GM19324 (cell line): Measurements from ENCODE around the gene HUWE1.
A peak's percentile ranks its signal among the peaks of the same experiment; 100 is the strongest.
"Not testable (repeated sequence)": the region's sequence is repeated elsewhere in the genome, so short reads cannot be mapped to it uniquely, and the experiment has no call there.

Experiments used
- ATAC-seq: cut with Tn5 transposase; IDR thresholded peaks from one replicate; pipeline ENCODE4 v1.9.1; 2021; ENCODE audit warnings: mild to moderate bottlenecking, moderate library complexity; ENCODE audit not compliant: unreplicated experiment, low FRiP score

Gene HUWE1, protein sequence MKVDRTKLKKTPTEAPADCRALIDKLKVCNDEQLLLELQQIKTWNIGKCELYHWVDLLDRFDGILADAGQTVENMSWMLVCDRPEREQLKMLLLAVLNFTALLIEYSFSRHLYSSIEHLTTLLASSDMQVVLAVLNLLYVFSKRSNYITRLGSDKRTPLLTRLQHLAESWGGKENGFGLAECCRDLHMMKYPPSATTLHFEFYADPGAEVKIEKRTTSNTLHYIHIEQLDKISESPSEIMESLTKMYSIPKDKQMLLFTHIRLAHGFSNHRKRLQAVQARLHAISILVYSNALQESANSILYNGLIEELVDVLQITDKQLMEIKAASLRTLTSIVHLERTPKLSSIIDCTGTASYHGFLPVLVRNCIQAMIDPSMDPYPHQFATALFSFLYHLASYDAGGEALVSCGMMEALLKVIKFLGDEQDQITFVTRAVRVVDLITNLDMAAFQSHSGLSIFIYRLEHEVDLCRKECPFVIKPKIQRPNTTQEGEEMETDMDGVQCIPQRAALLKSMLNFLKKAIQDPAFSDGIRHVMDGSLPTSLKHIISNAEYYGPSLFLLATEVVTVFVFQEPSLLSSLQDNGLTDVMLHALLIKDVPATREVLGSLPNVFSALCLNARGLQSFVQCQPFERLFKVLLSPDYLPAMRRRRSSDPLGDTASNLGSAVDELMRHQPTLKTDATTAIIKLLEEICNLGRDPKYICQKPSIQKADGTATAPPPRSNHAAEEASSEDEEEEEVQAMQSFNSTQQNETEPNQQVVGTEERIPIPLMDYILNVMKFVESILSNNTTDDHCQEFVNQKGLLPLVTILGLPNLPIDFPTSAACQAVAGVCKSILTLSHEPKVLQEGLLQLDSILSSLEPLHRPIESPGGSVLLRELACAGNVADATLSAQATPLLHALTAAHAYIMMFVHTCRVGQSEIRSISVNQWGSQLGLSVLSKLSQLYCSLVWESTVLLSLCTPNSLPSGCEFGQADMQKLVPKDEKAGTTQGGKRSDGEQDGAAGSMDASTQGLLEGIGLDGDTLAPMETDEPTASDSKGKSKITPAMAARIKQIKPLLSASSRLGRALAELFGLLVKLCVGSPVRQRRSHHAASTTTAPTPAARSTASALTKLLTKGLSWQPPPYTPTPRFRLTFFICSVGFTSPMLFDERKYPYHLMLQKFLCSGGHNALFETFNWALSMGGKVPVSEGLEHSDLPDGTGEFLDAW (N-terminal part only)

GRCh38 chrX:53686151-53686885, at the start of gene HUWE1:
Gene HUWE1, minus strand, starts transcription at chrX:53686719. Its CDS starts 32,612 bp downstream, at chrX:53654107.
- no peak for ATAC-seq

- no peak for ATAC-seq
These were observed 46.3 kb upstream of the HUWE1 start for GRCh38 chrX:53732797-53733196.

DNA sequence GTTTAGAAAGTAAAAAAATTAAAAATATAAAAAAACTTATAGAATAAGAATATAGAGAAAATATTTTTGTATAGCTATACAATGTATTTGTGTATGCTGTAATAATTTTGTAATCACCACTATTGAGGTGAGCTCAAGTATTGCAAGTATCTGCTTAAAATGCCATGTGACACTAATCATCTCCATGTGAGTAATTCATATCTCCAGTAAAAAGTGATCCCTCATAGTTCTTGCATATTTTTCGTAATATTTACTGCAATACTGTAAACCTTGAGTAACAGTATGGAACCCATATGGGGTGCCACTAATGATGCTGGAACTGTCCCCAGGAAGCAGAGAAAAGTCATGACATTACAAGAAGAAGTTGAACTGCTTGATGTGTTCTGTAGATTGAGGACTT, 43.2 kb upstream of the HUWE1 start:
- no peak for ATAC-seq

DNA sequence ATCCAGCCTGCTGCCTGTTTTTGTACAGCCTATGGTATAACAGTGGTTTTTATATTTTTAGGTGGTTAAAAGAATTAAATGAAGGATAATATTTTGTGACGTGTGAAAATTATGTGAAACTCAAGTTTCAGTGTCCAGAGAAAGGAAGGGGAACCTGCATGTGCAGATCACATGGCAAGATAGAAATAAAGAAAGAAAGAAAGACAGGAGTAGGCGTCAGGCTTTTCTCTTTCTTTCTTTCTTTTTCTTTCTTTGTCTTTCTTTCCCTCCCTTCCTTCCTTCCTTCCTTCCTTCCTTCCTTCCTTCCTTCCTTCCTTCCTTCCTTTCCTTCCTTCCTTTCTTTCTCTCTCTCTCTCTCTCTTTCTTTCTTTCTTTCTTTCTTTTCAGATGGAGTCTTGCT, 42.0 kb upstream of the HUWE1 start:
- no peak for ATAC-seq

DNA sequence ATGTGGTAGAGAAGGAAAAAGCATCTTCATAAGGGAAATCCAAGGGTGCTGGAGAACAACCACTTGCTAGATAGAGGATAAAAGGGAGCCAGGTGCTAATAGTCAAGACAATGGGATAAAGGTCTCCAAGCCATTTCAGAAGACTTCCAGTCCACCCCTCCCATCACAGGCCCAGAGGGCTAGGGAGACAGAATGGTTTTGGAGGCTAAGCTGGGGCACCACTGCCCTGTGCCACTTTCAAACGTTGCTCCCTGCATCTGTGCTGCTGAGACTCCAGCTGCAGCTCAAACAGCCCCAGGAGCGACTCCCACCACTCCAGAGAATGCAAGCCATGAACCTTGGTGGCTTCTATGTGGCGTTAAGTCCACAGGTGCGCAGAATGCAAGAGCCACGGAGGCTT, 38.4 kb upstream of the HUWE1 start:
- no peak for ATAC-seq

GRCh38 chrX:53723381-53723780, 36.9 kb upstream of the HUWE1 start:
- no peak for ATAC-seq

- not testable (repeated sequence) for ATAC-seq
These were observed 35.1 kb upstream of the HUWE1 start for GRCh38 chrX:53721610-53722009.

GRCh38 chrX:53719666-53720065, 33.1 kb upstream of the HUWE1 start:
- ATAC-seq: not testable (repeated sequence)

DNA sequence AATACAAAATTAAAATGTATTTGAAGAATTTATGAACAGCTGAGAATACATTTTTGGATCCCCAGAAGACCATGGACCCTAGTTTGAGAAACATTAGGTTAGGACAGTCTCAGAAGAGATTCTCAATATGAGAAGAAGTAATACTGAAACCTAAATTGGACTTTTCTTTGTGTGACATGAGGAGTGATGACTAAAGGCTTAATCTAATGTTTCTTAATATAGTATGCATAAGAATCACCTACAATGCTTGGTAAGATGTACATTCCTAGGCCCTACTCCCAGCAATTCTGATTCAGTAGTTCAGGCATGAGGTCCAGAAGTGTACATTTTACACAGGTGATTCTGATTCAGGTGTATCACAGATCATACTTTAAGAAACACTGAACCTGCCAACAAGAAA, 31.6 kb upstream of the HUWE1 start:
- ATAC-seq: no peak

- no peak for ATAC-seq
These were observed 30.7 kb upstream of the HUWE1 start for GRCh38 chrX:53717205-53717604.

- ATAC-seq: no peak
These were observed 30.0 kb upstream of the HUWE1 start for GRCh38 chrX:53716328-53717088.

DNA sequence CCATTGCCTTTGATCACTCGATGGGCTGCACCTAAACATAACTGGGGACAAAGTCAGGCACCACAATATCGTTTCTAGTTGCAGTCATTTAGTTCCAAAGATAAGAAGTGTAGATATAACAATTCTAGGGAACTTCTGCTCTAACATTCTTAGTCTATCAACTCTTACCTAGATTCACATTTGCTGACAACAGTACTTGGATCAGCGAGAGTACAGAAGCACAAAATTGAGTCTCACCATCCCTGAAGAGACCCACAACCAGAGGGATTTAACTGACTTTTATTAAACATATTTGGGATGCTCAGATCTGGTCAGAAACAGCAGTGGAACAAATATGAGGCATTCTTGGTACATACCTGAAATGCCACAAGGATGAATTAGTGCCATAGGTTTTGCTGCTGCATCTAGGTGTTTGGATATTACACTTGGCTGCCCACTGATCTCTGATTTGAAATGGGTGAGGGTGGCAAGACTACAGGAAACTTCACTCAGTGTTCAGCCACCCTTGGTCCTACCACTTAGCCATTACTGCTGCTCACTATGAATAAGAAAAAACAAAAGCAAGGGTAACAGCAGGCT, 28.9 kb upstream of the HUWE1 start:
- ATAC-seq: no peak

DNA sequence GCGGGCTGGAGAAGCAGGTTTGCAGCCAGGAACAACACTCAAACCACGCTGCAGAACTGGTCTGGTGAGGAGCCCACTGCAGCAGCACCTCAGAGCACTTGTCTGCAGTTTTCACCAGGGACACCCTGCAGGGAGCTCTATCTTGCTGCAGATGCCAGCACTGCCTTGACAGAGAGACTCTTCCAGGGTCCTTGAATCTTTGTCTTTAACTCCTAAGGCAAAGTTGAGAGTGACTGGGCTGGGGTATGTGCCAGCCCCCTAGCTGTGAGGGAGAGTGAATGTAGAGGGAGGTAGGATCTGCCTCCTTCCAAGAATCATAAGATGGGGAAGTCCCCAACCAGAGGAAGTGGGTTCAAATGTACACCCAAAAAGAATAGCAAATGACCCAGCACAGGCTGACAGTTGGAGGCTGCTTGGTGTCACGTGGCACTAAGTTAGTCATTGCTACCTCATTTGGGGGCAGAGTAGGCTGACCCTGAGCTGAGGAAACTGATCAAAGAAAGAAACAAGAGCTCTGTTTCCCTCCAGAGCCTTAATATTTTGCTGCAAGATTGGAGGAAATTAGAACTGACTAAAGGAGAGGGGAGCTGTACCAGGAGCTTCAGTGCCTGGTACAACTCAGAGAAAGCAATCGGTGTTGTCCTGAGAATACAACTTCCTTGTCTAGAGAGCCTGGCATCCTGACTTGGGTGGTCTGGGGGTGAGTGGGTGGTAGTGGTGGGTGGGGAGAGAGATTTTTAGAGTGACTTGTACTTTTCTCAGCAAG, 28.2 kb upstream of the HUWE1 start:
- peak; percentile 56 for ATAC-seq

DNA sequence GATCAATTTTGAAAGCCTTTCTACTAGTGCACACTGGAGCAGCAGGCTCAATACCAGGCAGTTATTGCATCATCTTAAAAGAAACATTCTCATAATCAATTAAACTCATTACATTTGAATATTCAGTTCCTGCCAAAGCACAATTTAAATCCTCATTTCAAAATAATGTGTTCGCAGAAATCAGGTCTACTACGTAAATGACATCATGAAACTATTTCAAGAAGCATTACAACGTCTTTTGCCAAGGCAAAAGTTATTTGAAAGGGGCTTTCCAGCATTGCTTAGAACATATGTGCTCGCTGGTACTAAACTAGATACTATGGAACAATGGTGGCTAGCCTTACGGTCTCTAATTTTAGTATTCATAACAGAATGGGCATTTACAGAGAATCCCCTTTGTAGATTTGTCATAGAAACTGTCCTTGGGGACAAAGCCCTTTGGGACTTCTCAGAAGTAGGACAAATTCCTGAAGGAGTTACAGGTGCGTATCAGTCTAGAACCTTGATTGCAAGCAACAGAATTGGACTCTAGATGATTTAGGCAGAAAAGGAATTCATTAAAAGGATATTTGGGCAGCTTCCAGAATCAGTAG, 27.6 kb upstream of the HUWE1 start:
- ATAC-seq: peak; percentile 12

- no peak for ATAC-seq
These were observed 24.9 kb upstream of the HUWE1 start for GRCh38 chrX:53711436-53711835.

GRCh38 chrX:53704854-53705253, 18.3 kb upstream of the HUWE1 start:
- no peak for ATAC-seq

GRCh38 chrX:53704294-53704693, 17.8 kb upstream of the HUWE1 start:
- no peak for ATAC-seq

DNA sequence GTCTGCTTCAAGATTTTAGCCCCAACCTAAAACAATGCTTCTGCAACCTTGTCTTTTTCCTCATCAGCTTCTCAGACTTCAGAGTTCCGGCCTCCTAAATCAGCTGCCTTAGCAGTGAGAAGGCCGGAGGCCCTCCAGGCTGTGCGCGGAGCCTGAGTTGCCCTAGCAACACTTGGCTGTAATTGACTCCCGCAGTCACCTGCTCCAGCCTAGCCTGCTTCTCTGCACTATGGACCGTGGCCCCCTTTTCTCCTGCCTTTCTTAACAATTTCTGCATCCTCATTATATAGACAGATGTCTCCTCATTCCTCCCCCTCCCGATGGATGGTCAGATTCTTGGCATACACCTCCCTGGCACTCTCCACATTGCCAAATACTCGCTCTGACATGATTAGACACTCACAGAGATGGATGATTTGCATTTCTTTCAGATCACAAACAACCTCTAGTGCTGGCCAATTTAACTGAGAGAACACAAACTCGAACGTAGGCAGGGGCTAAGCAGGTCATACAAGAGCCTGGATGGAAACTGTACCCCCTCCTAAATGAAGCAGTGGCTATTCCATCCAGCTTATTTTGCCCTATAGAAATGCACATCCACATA, 9.5 kb upstream of the HUWE1 start:
- no peak for ATAC-seq
